Stomach (tissue), 9 donors: ENCODE measurements around the gene CYP2J2. TPM values are rescaled to one million over a fixed set of nuclear protein-coding genes. Genes with fewer than 3 reads are reported as not detected.

Experiments
- DNase-seq, 2 donors: peaks; one replicate each; pipeline versions ENCODE4 v3.0.0 to v3.0.0-alpha.2; 2013 to 2019
- H3K27ac ChIP-seq, 5 donors: fragments of 200-600 bp in 4 of 5; sonication (generic) in 4 of 5; one replicate each; pipeline ENCODE4 v1.5.1; 2013 to 2019; ENCODE audit warnings: mild to moderate bottlenecking in 1 of 5, moderate library complexity in 1 of 5
- H3K27me3 ChIP-seq, 3 donors: fragments of 200-600 bp; sonication (generic); one replicate each; pipeline ENCODE4 v1.5.1; 2017 to 2019; ENCODE audit warnings: mixed run types in 1 of 3
- H3K36me3 ChIP-seq, 4 donors: fragments of 200-600 bp; sonication (generic); 1 replicate in 3 of 4; 2 replicates in 1 of 4; pipeline ENCODE4 v1.5.1; 2016 to 2019
- H3K4me1 ChIP-seq, 4 donors: fragments of 200-600 bp; sonication (generic); one replicate each; pipeline ENCODE4 v1.5.1; 2016 to 2019
- H3K4me3 ChIP-seq, 4 donors: fragments of 200-600 bp; sonication (generic) in 3 of 4; one replicate each; pipeline ENCODE4 v1.5.1; 2016 to 2019; ENCODE audit warnings: mild to moderate bottlenecking in 1 of 4
- H3K9me3 ChIP-seq, 4 donors: fragments of 200-600 bp; sonication (generic); one replicate each; pipeline ENCODE4 v1.5.1; 2016 to 2019
- CTCF ChIP-seq, 7 experiments: fragments of 450-650 bp in 4 of 7; fragments of 200-600 bp in 3 of 7; sonication (generic) in 3 of 7; IDR thresholded peaks; one replicate each; pipeline ENCODE4 v1.5.1; 2016 to 2019; ENCODE audit warnings: antibody characterized with exemption in 7 of 7, control low read depth in 2 of 7, mild to moderate bottlenecking in 1 of 7
- EP300 ChIP-seq: sonication (generic); formaldehyde crosslinking; IDR thresholded peaks from one replicate; pipeline ENCODE4 v1.6.1; 2017; ENCODE audit warnings: antibody characterized with exemption
- POLR2A ChIP-seq, 4 donors: fragments of 450-650 bp; IDR thresholded peaks; one replicate each; pipeline ENCODE4 v1.6.1; 2016; ENCODE audit warnings: antibody characterized with exemption in 4 of 4, control low read depth in 2 of 4, mild to moderate bottlenecking in 1 of 4, moderate library complexity in 1 of 4
- POLR2AphosphoS5 ChIP-seq, 3 donors: sonication (generic); formaldehyde crosslinking; IDR thresholded peaks; one replicate each; pipeline ENCODE4 v1.6.1; 2016; ENCODE audit warnings: antibody characterized with exemption in 3 of 3
- WGBS, 5 donors: extraction: QIAGEN DNeasy Blood & Tissue Kit in 3 of 5; methylation state at CpG; one replicate each; pipeline versions ENCODE4 v1.1.5 to v1.1.7; 2013 to 2018; 5-methylcytosine and 5-hydroxymethylcytosine counted together
- intact Hi-C: fragments of 100-400 bp; cut with DNase I; formaldehyde crosslinking; loops from one replicate; pipeline ENCODE4 v1.15.1; 2023; ENCODE audit warnings: low total_unique reads
- polyA plus RNA-seq, 3 donors: library from polyadenylated mRNA; stranded (reverse); fragments of 200-250 nt; gene quantifications; one replicate each; pipeline ENCODE4 v1.2.3, GENCODE V29; 2013
- total RNA-seq, 5 donors: library from RNA; depleted of rRNA; stranded (reverse); fragments of >200 nt; gene quantifications; one replicate each; pipeline versions ENCODE4 v1.1.0 to v1.2.3, GENCODE V29; 2014 to 2016
- donor health status: healthy with polysubstance abuse.
- donor health status: Bipolar disorder and iron deficiency.
- donor health status: healthy.

Gene CYP2J2
- total and polyA plus RNA-seq, 8 donors, result 1.0 to 13.6 (median 3.5) TPM; not detected in 1

- intact Hi-C loops, result no loop called here
- no peaks in the 10 kb centered on the region for H3K4me1 ChIP-seq
- TF ChIP-seq POLR2AphosphoS5 (IDR thresholded peaks at IDR 0.05) (no peak), CTCF (IDR thresholded peaks at IDR 0.05) (no peak), POLR2A (IDR thresholded peaks at IDR 0.05) (no peak), EP300 (no peak)
- H3K27me3 ChIP-seq, result no peaks in the 10 kb centered on the region
- no peak overlapping the region for H3K27ac ChIP-seq
- no peaks in the 10 kb centered on the region for H3K9me3 ChIP-seq
- DNase-seq, result no peak
- H3K36me3 ChIP-seq, result peaks cover 0 to 3% (median 0%) of the 10 kb centered on the region in 4 donors
- WGBS, 5 donors, result 87 to 92% (median 88%) methylated on average over 2 of the region's 2 CpGs
- H3K4me3 ChIP-seq, result no peak overlapping the region
Observed at GRCh38 chr1:59908682-59909081, 17.9 kb downstream of the CYP2J2 start.

- no peak for TF ChIP-seq POLR2AphosphoS5 (IDR thresholded peaks at IDR 0.05)
- TF ChIP-seq EP300, result no peak
- no peak for TF ChIP-seq CTCF (IDR thresholded peaks at IDR 0.05)
- no peak for TF ChIP-seq POLR2A (IDR thresholded peaks at IDR 0.05)
- DNase-seq, result no peak
- Histone ChIP-seq H3K4me3 (no peak overlapping the region), H3K9me3 (no peaks in the 10 kb centered on the region), H3K4me1 (peaks cover 0 to 2% (median 0%) of the 10 kb centered on the region in 4 donors), H3K27me3 (no peaks in the 10 kb centered on the region), H3K27ac (no peak overlapping the region), H3K36me3 (peaks cover 0 to 3% (median 0%) of the 10 kb centered on the region in 4 donors)
- intact Hi-C loops, result no loop called here
- WGBS, 5 donors, result 45 to 65% (median 52%) methylated on average over 2 of the region's 2 CpGs
Observed at GRCh38 chr1:59908084-59908483, 18.5 kb downstream of the CYP2J2 start.

GRCh38 chr1:59906931-59907330 lies 19.6 kb downstream of the CYP2J2 start:
- peaks cover 7 to 12% (median 7%) of the 10 kb centered on the region in 4 donors for H3K4me1 ChIP-seq
- DNase-seq, result no peak
- TF ChIP-seq CTCF (IDR thresholded peaks at IDR 0.05) (no peak), POLR2AphosphoS5 (IDR thresholded peaks at IDR 0.05) (no peak), EP300 (no peak)
- H3K36me3 ChIP-seq, result peaks cover 0 to 1% (median 0%) of the 10 kb centered on the region in 4 donors
- no peak overlapping the region for H3K4me3 ChIP-seq
- intact Hi-C loops, result no loop called here
- H3K27me3 ChIP-seq, result no peaks in the 10 kb centered on the region
- no peak overlapping the region for H3K27ac ChIP-seq
- WGBS, 5 donors, result 66 to 93% (median 82%) methylated on average over 2 of the region's 2 CpGs
- H3K9me3 ChIP-seq, result no peaks in the 10 kb centered on the region

- Histone ChIP-seq H3K27me3 (no peaks in the 10 kb centered on the region), H3K9me3 (no peaks in the 10 kb centered on the region), H3K4me3 (no peak overlapping the region), H3K4me1 (peaks cover 7 to 16% (median 10%) of the 10 kb centered on the region in 4 donors), H3K36me3 (no peaks in the 10 kb centered on the region), H3K27ac (no peak overlapping the region)
- DNase-seq, result peak in 1 of 2 donors; percentile 60
- intact Hi-C loops, result no loop called here
- no peak for TF ChIP-seq POLR2AphosphoS5 (IDR thresholded peaks at IDR 0.05)
- no peak for TF ChIP-seq EP300
- TF ChIP-seq CTCF (IDR thresholded peaks at IDR 0.05), result no peak
- TF ChIP-seq POLR2A (IDR thresholded peaks at IDR 0.05), result no peak
- 54 to 61% (median 57%) methylated on average over 9 of the region's 9 CpGs for WGBS, 5 donors
Observed at GRCh38 chr1:59903141-59903754, 23.3 kb downstream of the CYP2J2 start.
